ENCODE results near the gene BAX. TPM values are rescaled to one million over a fixed set of nuclear protein-coding genes. Genes with fewer than 3 reads are reported as not detected.

The BAX gene
- total and polyA plus RNA-seq, 2 of the 13 experiments (the other 11 are each of a cell fraction or from before 2014, with no cell fraction given) = 139 to 176 TPM

DNA sequence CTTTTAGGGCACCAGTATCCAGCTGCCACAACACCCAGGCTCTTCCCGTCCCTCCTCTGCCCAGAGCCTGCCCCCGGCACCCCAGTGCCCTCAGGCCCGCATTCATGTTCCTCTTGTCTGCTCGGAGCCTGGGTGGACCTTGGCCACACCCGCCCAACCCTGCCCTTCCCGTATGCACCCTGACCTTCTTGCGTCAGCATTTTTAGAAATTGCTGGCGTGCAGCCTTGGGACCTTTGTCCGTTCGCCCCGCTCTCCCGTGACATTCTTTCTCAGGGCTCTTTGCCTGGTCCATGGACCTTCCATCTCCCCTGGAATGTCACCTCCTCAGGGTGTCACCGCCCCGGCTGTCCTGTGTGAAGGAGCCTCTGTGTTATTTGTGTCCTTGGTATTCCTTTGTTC, 47.0 kb upstream of the BAX start (continued):
- TF ChIP-seq, protein P1, sequence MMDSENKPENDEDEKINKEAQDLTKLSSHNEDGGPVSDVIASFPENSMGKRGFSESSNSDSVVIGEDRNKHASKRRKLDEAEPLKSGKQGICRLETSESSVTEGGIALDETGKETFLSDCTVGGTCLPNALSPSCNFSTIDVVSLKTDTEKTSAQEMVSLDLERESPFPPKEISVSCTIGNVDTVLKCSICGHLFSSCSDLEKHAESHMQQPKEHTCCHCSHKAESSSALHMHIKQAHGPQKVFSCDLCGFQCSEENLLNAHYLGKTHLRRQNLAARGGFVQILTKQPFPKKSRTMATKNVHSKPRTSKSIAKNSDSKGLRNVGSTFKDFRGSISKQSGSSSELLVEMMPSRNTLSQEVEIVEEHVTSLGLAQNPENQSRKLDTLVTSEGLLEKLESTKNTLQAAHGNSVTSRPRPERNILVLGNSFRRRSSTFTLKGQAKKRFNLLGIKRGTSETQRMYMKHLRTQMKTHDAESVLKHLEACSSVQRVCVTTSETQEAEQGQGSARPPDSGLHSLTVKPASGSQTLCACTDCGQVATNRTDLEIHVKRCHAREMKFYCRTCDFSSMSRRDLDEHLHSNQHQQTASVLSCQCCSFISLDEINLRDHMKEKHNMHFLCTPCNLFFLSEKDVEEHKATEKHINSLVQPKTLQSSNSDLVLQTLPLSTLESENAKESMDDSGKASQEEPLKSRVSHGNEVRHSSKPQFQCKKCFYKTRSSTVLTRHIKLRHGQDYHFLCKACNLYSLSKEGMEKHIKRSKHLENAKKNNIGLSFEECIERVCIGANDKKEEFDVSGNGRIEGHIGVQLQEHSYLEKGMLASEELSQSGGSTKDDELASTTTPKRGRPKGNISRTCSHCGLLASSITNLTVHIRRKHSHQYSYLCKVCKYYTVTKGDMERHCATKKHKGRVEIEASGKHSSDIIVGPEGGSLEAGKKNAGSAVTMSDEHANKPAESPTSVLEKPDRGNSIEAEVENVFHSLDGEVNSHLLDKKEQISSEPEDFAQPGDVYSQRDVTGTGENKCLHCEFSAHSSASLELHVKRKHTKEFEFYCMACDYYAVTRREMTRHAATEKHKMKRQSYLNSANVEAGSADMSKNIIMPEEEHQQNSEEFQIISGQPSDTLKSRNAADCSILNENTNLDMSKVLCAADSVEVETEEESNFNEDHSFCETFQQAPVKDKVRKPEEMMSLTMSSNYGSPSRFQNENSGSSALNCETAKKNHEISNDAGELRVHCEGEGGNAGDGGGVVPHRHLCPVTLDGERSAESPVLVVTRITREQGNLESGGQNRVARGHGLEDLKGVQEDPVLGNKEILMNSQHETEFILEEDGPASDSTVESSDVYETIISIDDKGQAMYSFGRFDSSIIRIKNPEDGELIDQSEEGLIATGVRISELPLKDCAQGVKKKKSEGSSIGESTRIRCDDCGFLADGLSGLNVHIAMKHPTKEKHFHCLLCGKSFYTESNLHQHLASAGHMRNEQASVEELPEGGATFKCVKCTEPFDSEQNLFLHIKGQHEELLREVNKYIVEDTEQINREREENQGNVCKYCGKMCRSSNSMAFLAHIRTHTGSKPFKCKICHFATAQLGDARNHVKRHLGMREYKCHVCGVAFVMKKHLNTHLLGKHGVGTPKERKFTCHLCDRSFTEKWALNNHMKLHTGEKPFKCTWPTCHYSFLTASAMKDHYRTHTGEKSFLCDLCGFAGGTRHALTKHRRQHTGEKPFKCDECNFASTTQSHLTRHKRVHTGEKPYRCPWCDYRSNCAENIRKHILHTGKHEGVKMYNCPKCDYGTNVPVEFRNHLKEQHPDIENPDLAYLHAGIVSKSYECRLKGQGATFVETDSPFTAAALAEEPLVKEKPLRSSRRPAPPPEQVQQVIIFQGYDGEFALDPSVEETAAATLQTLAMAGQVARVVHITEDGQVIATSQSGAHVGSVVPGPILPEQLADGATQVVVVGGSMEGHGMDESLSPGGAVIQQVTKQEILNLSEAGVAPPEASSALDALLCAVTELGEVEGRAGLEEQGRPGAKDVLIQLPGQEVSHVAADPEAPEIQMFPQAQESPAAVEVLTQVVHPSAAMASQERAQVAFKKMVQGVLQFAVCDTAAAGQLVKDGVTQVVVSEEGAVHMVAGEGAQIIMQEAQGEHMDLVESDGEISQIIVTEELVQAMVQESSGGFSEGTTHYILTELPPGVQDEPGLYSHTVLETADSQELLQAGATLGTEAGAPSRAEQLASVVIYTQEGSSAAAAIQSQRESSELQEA (CRISPR knock-in tag; IDR thresholded peaks at IDR 0.05; ENCODE audit: not compliant biosample characterization) = no peak
- no peak for TF ChIP-seq MZF1 (CRISPR knock-in tag; IDR thresholded peaks at IDR 0.05; ENCODE audit: borderline replicate concordance)
- TF ChIP-seq CHD4 (IDR thresholded peaks at IDR 0.05; ENCODE audit: borderline replicate concordance, low read length) = no peak
- TF ChIP-seq, protein P2, sequence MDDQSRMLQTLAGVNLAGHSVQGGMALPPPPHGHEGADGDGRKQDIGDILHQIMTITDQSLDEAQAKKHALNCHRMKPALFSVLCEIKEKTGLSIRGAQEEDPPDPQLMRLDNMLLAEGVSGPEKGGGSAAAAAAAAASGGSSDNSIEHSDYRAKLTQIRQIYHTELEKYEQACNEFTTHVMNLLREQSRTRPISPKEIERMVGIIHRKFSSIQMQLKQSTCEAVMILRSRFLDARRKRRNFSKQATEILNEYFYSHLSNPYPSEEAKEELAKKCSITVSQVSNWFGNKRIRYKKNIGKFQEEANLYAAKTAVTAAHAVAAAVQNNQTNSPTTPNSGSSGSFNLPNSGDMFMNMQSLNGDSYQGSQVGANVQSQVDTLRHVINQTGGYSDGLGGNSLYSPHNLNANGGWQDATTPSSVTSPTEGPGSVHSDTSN (CRISPR knock-in tag; IDR thresholded peaks at IDR 0.05; ENCODE audit: borderline replicate concordance) = no peak
- TF ChIP-seq KDM1A (CRISPR knock-in tag; IDR thresholded peaks at IDR 0.05) = 0 out of 2 replicates have a peak, but pooled peaks have one; percentile 23
- TF ChIP-seq, protein P3, sequence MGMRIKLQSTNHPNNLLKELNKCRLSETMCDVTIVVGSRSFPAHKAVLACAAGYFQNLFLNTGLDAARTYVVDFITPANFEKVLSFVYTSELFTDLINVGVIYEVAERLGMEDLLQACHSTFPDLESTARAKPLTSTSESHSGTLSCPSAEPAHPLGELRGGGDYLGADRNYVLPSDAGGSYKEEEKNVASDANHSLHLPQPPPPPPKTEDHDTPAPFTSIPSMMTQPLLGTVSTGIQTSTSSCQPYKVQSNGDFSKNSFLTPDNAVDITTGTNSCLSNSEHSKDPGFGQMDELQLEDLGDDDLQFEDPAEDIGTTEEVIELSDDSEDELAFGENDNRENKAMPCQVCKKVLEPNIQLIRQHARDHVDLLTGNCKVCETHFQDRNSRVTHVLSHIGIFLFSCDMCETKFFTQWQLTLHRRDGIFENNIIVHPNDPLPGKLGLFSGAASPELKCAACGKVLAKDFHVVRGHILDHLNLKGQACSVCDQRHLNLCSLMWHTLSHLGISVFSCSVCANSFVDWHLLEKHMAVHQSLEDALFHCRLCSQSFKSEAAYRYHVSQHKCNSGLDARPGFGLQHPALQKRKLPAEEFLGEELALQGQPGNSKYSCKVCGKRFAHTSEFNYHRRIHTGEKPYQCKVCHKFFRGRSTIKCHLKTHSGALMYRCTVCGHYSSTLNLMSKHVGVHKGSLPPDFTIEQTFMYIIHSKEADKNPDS (CRISPR knock-in tag; IDR thresholded peaks at IDR 0.05) = no peak
- TF ChIP-seq EP300 (IDR thresholded peaks at IDR 0.05; ENCODE audit: low read depth in 2 of 2, low read length in 2 of 2) = peak; percentile 32 to 79
- TF ChIP-seq EP300 (CRISPR knock-in tag; IDR thresholded peaks at IDR 0.05; ENCODE audit: borderline replicate concordance) = peak; percentile 52
- TF ChIP-seq XRCC5 (optimal IDR thresholded peaks at IDR 0.05; ENCODE audit: low read length) = peak; percentile 50
- TF ChIP-seq RARA (CRISPR knock-in tag; IDR thresholded peaks at IDR 0.05) = peak; percentile 75
- TF ChIP-seq, protein P4, sequence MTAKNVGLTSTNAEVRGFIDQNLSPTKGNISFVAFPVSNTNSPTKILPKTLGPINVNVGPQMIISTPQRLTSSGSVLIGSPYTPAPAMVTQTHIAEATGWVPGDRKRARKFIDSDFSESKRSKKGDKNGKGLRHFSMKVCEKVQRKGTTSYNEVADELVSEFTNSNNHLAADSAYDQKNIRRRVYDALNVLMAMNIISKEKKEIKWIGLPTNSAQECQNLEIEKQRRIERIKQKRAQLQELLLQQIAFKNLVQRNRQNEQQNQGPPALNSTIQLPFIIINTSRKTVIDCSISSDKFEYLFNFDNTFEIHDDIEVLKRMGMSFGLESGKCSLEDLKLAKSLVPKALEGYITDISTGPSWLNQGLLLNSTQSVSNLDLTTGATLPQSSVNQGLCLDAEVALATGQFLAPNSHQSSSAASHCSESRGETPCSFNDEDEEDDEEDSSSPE (CRISPR knock-in tag; IDR thresholded peaks at IDR 0.05) = peak; percentile 47
- no peak for TF ChIP-seq KAT2B (IDR thresholded peaks at IDR 0.05; ENCODE audit: borderline replicate concordance, low read depth, low read length)
- TF ChIP-seq ZSCAN25 (CRISPR knock-in tag; IDR thresholded peaks at IDR 0.05) = peak; percentile 96
- TF ChIP-seq SALL1 (CRISPR knock-in tag; IDR thresholded peaks at IDR 0.05) = peak; percentile 90
- TF ChIP-seq ZNF549 (CRISPR knock-in tag; IDR thresholded peaks at IDR 0.05) = no peak
- no peak for TF ChIP-seq ZFP41 (CRISPR knock-in tag; IDR thresholded peaks at IDR 0.05; ENCODE audit: borderline replicate concordance)
- no peak for TF ChIP-seq ZNF569 (CRISPR knock-in tag; IDR thresholded peaks at IDR 0.05; ENCODE audit: borderline replicate concordance)
- TF ChIP-seq FIP1L1 (IDR thresholded peaks at IDR 0.05; ENCODE audit: borderline replicate concordance, insufficient read depth, low read depth, low read length) = no peak
